ENCODE data around the gene KIAA1958. TPM values are rescaled to one million over a fixed set of nuclear protein-coding genes. Genes with fewer than 3 reads are reported as not detected.

The KIAA1958 gene
- total and polyA plus RNA-seq, 2 of the 4 experiments (the other 2 are of a cell fraction) = 0.65 to 1.8 TPM

DNA sequence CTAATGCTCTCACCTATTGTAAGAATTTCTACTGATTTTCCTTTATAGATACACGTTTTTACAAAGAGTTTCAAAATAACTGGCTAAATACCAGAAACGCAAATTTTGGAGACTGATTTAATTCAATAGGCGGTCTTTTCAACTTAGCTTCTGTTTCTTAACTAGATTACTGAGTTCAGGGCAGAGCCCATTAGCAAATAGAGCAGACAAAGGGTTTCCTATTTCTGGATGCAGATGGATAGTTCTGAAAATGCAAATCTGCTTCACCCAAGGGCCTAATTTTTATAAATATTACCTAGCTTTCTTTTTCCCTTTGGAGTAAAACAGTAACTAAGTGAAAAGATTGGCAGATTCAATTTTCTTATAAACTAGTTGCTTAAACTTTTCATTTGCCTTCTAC, 13.6 kb upstream of the KIAA1958 start:
- TF ChIP-seq CEBPB (IDR thresholded peaks at IDR 0.05; ENCODE audit: low read depth, low read length) (no peak), CHD1 (IDR thresholded peaks at IDR 0.05; ENCODE audit: low read depth, low read length) (no peak), MAZ (IDR thresholded peaks at IDR 0.05; ENCODE audit: borderline replicate concordance, low read depth, low read length) (no peak), MAFK (IDR thresholded peaks at IDR 0.05; ENCODE audit: low read depth, low read length) (no peak), SMC3 (IDR thresholded peaks at IDR 0.05; ENCODE audit: low read depth, low read length) (no peak), POLR2A (IDR thresholded peaks at IDR 0.05; ENCODE audit: low read depth, low read length) (no peak), MXI1 (IDR thresholded peaks at IDR 0.05; ENCODE audit: borderline replicate concordance, low read depth, low read length) (no peak), RCOR1 (IDR thresholded peaks at IDR 0.05; ENCODE audit: insufficient replicate concordance, low read length) (no peak)
- TF ChIP-seq, protein P1, sequence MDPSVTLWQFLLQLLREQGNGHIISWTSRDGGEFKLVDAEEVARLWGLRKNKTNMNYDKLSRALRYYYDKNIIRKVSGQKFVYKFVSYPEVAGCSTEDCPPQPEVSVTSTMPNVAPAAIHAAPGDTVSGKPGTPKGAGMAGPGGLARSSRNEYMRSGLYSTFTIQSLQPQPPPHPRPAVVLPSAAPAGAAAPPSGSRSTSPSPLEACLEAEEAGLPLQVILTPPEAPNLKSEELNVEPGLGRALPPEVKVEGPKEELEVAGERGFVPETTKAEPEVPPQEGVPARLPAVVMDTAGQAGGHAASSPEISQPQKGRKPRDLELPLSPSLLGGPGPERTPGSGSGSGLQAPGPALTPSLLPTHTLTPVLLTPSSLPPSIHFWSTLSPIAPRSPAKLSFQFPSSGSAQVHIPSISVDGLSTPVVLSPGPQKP (IDR thresholded peaks at IDR 0.05; ENCODE audit: borderline replicate concordance, low read depth, low read length) = no peak
- no peak overlapping the region for H3K56ac ChIP-seq (ENCODE audit: extremely low read depth, insufficient read depth, low read length)
- no peaks in the 10 kb centered on the region for H3K9me3 ChIP-seq (ENCODE audit: control insufficient read depth, insufficient read depth, low read length)
- no peak overlapping the region for H3K4me2 ChIP-seq (ENCODE audit: low read depth, low read length)
- no peaks in the 10 kb centered on the region for H4K20me1 ChIP-seq (ENCODE audit: insufficient read depth, low read length)
- H3K4ac ChIP-seq (ENCODE audit: low read depth, low read length) = no peak overlapping the region
- dilution Hi-C loops (cut with HindIII; ENCODE audit: low sequenced_read_pairs, unreplicated experiment) (no loop called here), in situ Hi-C loops (cut with MboI; ENCODE audit: low sequenced_read_pairs) (loop anchor here (25.0 kb wide), 1 partner anchor 339 kb away; no protein-coding TSS in a partner anchor), intact Hi-C loops (cut with micrococcal nuclease) (loop anchor here (1.0 kb wide), 1 partner anchor 14 kb away; no protein-coding TSS in a partner anchor)
- no peak overlapping the region for H3K14ac ChIP-seq (replicated peaks; ENCODE audit: low read depth, low read length)
- no peak overlapping the region for H4K5ac ChIP-seq (ENCODE audit: low read depth, low read length)
- no peak overlapping the region for H3K27ac ChIP-seq (ENCODE audit: insufficient read depth, low read length)
- peaks cover 6% of the 10 kb centered on the region for H3K36me3 ChIP-seq (ENCODE audit: control insufficient read depth, insufficient read depth, low read length)
- H3K9me1 ChIP-seq (ENCODE audit: insufficient read depth, low read length) = no peaks in the 10 kb centered on the region
- H3K79me1 ChIP-seq (ENCODE audit: low read depth in 1 of 2, low read length in 2 of 2) = no peaks in the 10 kb centered on the region
- ATAC-seq (ENCODE audit: low read depth) = no peak
- H2BK15ac ChIP-seq (ENCODE audit: low read depth, low read length) = no peak overlapping the region
- no peak overlapping the region for H2BK5ac ChIP-seq (ENCODE audit: low read depth, low read length, poor library complexity, severe bottlenecking)
- H3K27me3 ChIP-seq (ENCODE audit: control insufficient read depth, insufficient read depth, low read length) = no peaks in the 10 kb centered on the region
- H2BK20ac ChIP-seq (ENCODE audit: low read depth, low read length) = no peak overlapping the region
- H4K91ac ChIP-seq (ENCODE audit: insufficient read depth, low read depth, low read length) = no peak overlapping the region
- no peak overlapping the region for H2AK9ac ChIP-seq (replicated peaks; ENCODE audit: low read depth, low read length, poor library complexity)
- H2AK5ac ChIP-seq (ENCODE audit: low read depth, low read length) = no peak overlapping the region
- H3K23ac ChIP-seq (ENCODE audit: low read depth, low read length) = no peak overlapping the region
- POLR2A ChIA-PET (ENCODE audit: unreplicated experiment) = no interaction called here
- H2BK120ac ChIP-seq (ENCODE audit: low read depth, low read length) = no peak overlapping the region
- CTCF ChIA-PET = no interaction called here
- H3K18ac ChIP-seq (ENCODE audit: low read depth, low read length) = no peak overlapping the region
- no peak for DNase-seq
- no peak overlapping the region for H3K4me3 ChIP-seq (ENCODE audit: insufficient read depth, low read depth, low read length)
- no peak overlapping the region for H2AFZ ChIP-seq (replicated peaks; ENCODE audit: low read length, poor library complexity)
- H3K4me1 ChIP-seq (ENCODE audit: control insufficient read depth, insufficient read depth, low read length) = no peaks in the 10 kb centered on the region
- no TSS peak for BruUV-seq (replicated peaks)
- H3K9ac ChIP-seq (ENCODE audit: low read depth, low read length) = no peak overlapping the region
- H4K8ac ChIP-seq (ENCODE audit: low read depth in 2 of 2, low read length in 2 of 2) = no peak overlapping the region
- WGBS, 2 experiments (ENCODE audit: extremely low coverage in 2 of 2, insufficient read length in 1 of 2) = no CpG with 5 or more reads among the region's 3 CpGs
